SH-SY5Y (cell line): ENCODE results near the gene PDE4B.

Experiments used
- GATA2 ChIP-seq: IDR thresholded peaks from 2 replicates; pipeline ENCODE4 v1.6.1; 2011; ENCODE audit warnings: mild to moderate bottlenecking, low read depth, low read length
- GATA3 ChIP-seq: IDR thresholded peaks from 2 replicates; pipeline ENCODE4 v1.6.1; 2011; ENCODE audit warnings: low read depth, mild to moderate bottlenecking, low read length, moderate library complexity

DNA sequence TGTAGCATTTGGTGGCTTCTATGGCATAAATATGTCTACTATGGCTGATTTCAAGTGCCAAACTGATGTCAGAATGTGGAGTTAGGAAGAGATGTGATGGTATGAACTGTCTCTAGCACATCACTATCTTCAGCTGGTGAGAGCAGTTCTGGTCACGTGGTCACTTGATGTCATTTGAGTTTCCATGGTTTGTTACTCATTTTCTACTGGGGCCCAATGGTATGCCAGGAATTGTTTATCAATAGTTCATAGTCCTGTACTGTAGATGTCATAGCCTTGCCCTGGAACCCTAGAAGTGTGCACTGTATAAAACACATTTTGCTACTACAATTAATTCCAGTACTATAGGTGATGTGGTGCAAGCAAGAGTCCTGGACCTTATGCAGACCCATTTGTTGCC is 153.7 kb downstream of the PDE4B start:
- no peak for TF ChIP-seq GATA2
- no peak for TF ChIP-seq GATA3
